Activated T-helper 9 cell treated with anti-CD3 and anti-CD28 coated beads, Interleukin-2, amount 50 U/mL, for 16 hours (primary cell): Measurements from ENCODE around the gene CEP76.
"Not testable (repeated sequence)": the region's sequence is repeated elsewhere in the genome, so short reads cannot be mapped to it uniquely, and the experiment has no call there.

Source experiments
- DNase-seq: peaks from one replicate; pipeline ENCODE4 v3.0.0-alpha.2; 2020; ENCODE audit warnings: low read depth

Gene CEP76

GRCh38 chr18:12640881-12641200 lies 61.7 kb downstream of the CEP76 start:
- no peak for DNase-seq

GRCh38 chr18:12639990-12640880 lies 62.3 kb downstream of the CEP76 start:
- DNase-seq, result no peak

GRCh38 chr18:12638644-12639124 lies 63.8 kb downstream of the CEP76 start:
- no peak for DNase-seq

GRCh38 chr18:12637901-12638643 lies 64.5 kb downstream of the CEP76 start:
- DNase-seq, result no peak

GRCh38 chr18:12637393-12637792 lies 65.1 kb downstream of the CEP76 start:
- DNase-seq, result no peak

- no peak for DNase-seq
These were observed 70.6 kb downstream of the CEP76 start for GRCh38 chr18:12631831-12632477.

- no peak for DNase-seq
These were observed 72.4 kb downstream of the CEP76 start for GRCh38 chr18:12630136-12630535.

GRCh38 chr18:12628706-12629702 lies 73.5 kb downstream of the CEP76 start:
- DNase-seq, result no peak

GRCh38 chr18:12627199-12627598 lies 75.3 kb downstream of the CEP76 start:
- not testable (repeated sequence) for DNase-seq

GRCh38 chr18:12625241-12625640 lies 77.3 kb downstream of the CEP76 start:
- DNase-seq, result no peak
